Naive thymus-derived CD4-positive, alpha-beta T cell (primary cell): Measurements from ENCODE around the gene HAGH. TPM values are rescaled to one million over a fixed set of nuclear protein-coding genes. Genes with fewer than 3 reads are reported as not detected.

ENCODE experiments used
- ATAC-seq: fragments of 150-1000 bp; cut with Tn5 transposase; 2 replicates; pipeline ENCODE4 v1.10.0; 2021; ENCODE audit warnings: mild to moderate bottlenecking, moderate library complexity
- CTCF ChIA-PET: fragments of 350-600 bp; sonication (Branson Sonifier 250); formaldehyde crosslinking; loops from one replicate; lab custom pipeline; 2021; ENCODE audit warnings: antibody characterized with exemption; lab: Charles Lee
- POLR2A ChIA-PET: fragments of 350-600 bp; sonication (Branson Sonifier 250); formaldehyde crosslinking; loops from one replicate; lab custom pipeline; 2021; ENCODE audit warnings: antibody characterized with exemption, inconsistent platforms; lab: Charles Lee
- DNase-seq, 9 donors: peaks; one replicate each; pipeline versions ENCODE4 v3.0.0 to v3.0.0-alpha.2; 2020 to 2022; ENCODE audit warnings: mixed read lengths in 1 of 9
- H3K27ac ChIP-seq: one replicate; pipeline ENCODE4 v1.7.0; 2013; ENCODE audit warnings: mild to moderate bottlenecking, low read depth, low read length, moderate library complexity
- H3K27me3 ChIP-seq, 2 donors: one replicate each; pipeline ENCODE4 v1.7.0; 2013; ENCODE audit warnings: low read length in 2 of 2, mild to moderate bottlenecking in 2 of 2, moderate library complexity in 2 of 2; ENCODE audit not compliant: control insufficient read depth in 2 of 2, insufficient read depth in 2 of 2
- H3K36me3 ChIP-seq, 3 experiments: 1 replicate in 2 of 3; 2 replicates in 1 of 3; pipeline ENCODE4 v1.7.0; 2013; ENCODE audit warnings: low read length in 3 of 3, mild to moderate bottlenecking in 3 of 3, moderate library complexity in 1 of 3; ENCODE audit not compliant: insufficient read depth in 3 of 3, control insufficient read depth in 2 of 3
- H3K4me1 ChIP-seq, 2 donors: one replicate each; pipeline ENCODE4 v1.7.0; 2013; ENCODE audit warnings: low read length in 2 of 2, mild to moderate bottlenecking in 2 of 2, moderate library complexity in 1 of 2; ENCODE audit not compliant: control insufficient read depth in 2 of 2, insufficient read depth in 2 of 2
- H3K4me3 ChIP-seq: 2 replicates; pipeline ENCODE4 v1.7.0; 2013; ENCODE audit warnings: mild to moderate bottlenecking, low read length
- H3K9me3 ChIP-seq, 3 experiments: 1 replicate in 2 of 3; 2 replicates in 1 of 3; pipeline ENCODE4 v1.7.0; 2013; ENCODE audit warnings: low read length in 3 of 3; ENCODE audit not compliant: control insufficient read depth in 2 of 3
- H3K27ac Mint-ChIP-seq, 9 donors: one replicate each; pipeline ENCODE4 v1.8.0; 2020 to 2022; ENCODE audit warnings: mixed read lengths in 9 of 9, mild to moderate bottlenecking in 8 of 9, moderate library complexity in 5 of 9, inconsistent platforms in 2 of 9
- H3K27me3 Mint-ChIP-seq, 5 donors: one replicate each; pipeline ENCODE4 v1.8.0; 2021 to 2022; ENCODE audit warnings: mixed read lengths in 5 of 5, mild to moderate bottlenecking in 1 of 5
- H3K36me3 Mint-ChIP-seq, 5 donors: one replicate each; pipeline ENCODE4 v1.8.0; 2020 to 2022; ENCODE audit warnings: mixed read lengths in 5 of 5, mild to moderate bottlenecking in 3 of 5, inconsistent platforms in 1 of 5
- H3K4me1 Mint-ChIP-seq, 7 donors: one replicate each; pipeline ENCODE4 v1.8.0; 2020 to 2022; ENCODE audit warnings: mixed read lengths in 7 of 7, mild to moderate bottlenecking in 3 of 7, inconsistent platforms in 1 of 7
- H3K4me3 Mint-ChIP-seq, 10 donors: one replicate each; pipeline ENCODE4 v1.8.0; 2020 to 2022; ENCODE audit warnings: mild to moderate bottlenecking in 10 of 10, mixed read lengths in 10 of 10, moderate library complexity in 6 of 10, inconsistent platforms in 2 of 10
- H3K9me3 Mint-ChIP-seq, 11 donors: one replicate each; pipeline ENCODE4 v1.8.0; 2020 to 2022; ENCODE audit warnings: mixed read lengths in 11 of 11, mild to moderate bottlenecking in 4 of 11, inconsistent platforms in 1 of 11, moderate library complexity in 1 of 11
- intact Hi-C, 2 donors: fragments of 100-400 bp; cut with micrococcal nuclease; formaldehyde crosslinking; loops; one replicate each; pipeline ENCODE4 v1.15.1; 2023
- polyA plus RNA-seq, 2 donors: library from polyadenylated mRNA; unstranded; fragments of 300-500 nt; fragmentation: Illumina TruSeq; gene quantifications; one replicate each; pipeline ENCODE4 v1.2.3, GENCODE V29; 2021
- total RNA-seq, 6 experiments: library from RNA in 5 of 6; stranded (reverse) in 5 of 6; gene quantifications; 1 replicate in 5 of 6; 2 replicates in 1 of 6; pipeline ENCODE4 v1.2.3 and lab custom pipeline; 2021 to 2026

HAGH gene
- total and polyA plus RNA-seq, 7 experiments from 2014 or later = 39.4 to 72.9 (median 48.9) TPM

DNA sequence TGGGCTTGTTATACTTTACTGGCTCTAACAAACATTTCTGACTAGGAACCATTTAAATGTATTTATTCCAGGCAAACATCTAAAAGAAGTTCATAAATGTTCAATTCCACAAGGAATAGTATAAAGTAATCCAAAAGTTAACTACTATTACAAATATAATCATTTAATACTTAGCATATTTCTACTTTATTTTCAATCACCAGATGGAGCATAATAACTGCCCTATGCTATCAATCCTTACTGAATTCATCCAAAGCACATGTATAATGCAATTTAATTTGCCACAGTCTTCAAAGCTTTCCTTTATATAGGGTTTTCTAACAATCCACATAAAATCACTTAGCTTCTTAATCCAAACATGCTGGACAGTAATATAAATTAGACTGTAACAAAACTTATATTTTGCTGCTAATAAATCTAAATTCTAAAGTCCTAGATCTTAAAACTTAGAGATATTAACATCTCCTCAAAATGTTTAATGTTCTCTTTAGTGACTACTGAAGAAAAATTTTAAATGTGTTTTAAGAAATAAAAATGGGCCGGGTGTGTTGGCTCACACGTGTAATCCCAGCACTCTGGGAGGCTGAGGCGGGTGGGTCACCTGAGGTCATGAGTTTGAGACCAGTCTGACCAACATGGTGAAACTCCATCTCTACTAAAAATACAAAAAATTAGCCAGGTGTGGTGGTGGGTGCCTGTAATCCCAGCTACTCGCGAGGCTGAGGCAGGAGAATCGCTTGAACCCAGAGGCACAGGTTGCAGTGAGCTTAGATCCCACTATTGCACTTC is 39.5 kb upstream of the HAGH start:
- H3K4me1 Mint-ChIP-seq = no peaks in the 10 kb centered on the region
- Histone ChIP-seq H3K27me3 (no peaks in the 10 kb centered on the region), H3K4me3 (no peak overlapping the region), H3K27ac (no peak overlapping the region), H3K4me1 (no peaks in the 10 kb centered on the region), H3K36me3 (no peaks in the 10 kb centered on the region), H3K9me3 (no peaks in the 10 kb centered on the region)
- H3K4me3 Mint-ChIP-seq = no peak overlapping the region
- H3K9me3 Mint-ChIP-seq = no peaks in the 10 kb centered on the region
- intact Hi-C loops = no loop called here
- ChIA-PET POLR2A (interaction anchor here (1.0 kb wide), 1 partner anchor 9 kb away, joined by 3 read pairs; no protein-coding TSS in a partner anchor), CTCF (interaction anchor here (1.3 kb wide), 1 partner anchor 62 kb away, joined by 3 read pairs; no protein-coding TSS in a partner anchor)
- ATAC-seq (no peak), DNase-seq (no peak)
- H3K27ac Mint-ChIP-seq = no peak overlapping the region
- no peaks in the 10 kb centered on the region for H3K36me3 Mint-ChIP-seq
- H3K27me3 Mint-ChIP-seq = peaks cover 0 to 25% (median 5%) of the 10 kb centered on the region in 5 donors

DNA sequence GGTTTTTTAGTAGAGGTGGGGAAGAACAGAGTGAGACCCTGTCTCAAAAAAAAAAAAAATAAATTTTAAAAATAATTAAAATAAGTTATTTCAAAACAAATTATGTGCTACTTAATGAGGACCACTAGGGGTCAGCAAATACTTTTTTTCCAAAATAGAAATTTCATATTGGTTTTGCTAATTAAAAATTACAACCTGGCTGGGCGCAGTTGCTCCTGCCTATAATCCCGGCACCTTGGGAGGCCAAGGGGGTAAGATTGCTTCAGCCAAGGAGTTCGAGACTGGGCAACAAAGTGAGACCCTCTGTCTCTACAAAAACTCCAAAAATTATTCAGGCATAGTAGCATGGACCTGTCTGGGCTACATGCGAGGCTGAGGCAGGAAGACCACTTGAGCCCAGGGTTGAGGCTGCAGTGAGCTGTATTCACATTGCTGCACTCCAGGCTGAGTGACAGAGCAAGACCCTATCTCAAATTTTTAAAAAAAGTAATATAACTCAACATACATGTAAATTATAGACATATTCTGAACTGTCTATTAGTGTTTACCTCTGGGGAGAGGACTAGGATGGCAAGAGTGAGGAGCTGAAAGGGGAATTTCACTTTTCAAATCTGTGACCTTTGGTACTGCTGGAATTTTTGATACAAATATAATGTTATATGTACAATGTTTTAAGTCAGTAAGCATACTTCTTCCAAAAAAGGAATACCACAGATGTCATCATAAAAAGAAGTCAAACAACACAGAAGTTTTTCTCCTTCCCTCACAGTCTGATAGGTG is 37.2 kb upstream of the HAGH start:
- Mint-ChIP-seq H3K36me3 (no peaks in the 10 kb centered on the region), H3K9me3 (no peaks in the 10 kb centered on the region), H3K4me3 (no peak overlapping the region), H3K27me3 (peaks cover 0 to 44% (median 9%) of the 10 kb centered on the region in 5 donors), H3K27ac (peak overlapping the region in 1 of 9 donors; percentile 14), H3K4me1 (no peaks in the 10 kb centered on the region)
- Histone ChIP-seq H3K27me3 (no peaks in the 10 kb centered on the region), H3K4me1 (no peaks in the 10 kb centered on the region), H3K4me3 (no peak overlapping the region), H3K9me3 (no peaks in the 10 kb centered on the region), H3K36me3 (no peaks in the 10 kb centered on the region), H3K27ac (no peak overlapping the region)
- no peak for ATAC-seq
- peak in 6 of 9 donors; percentile 21 to 43 (median 35) for DNase-seq
- ChIA-PET POLR2A (interaction anchor here (0.5 kb wide), 1 partner anchor 334 kb away, joined by 3 read pairs; no protein-coding TSS in a partner anchor), CTCF (interaction anchor here (0.7 to 2.9 kb wide), 2 partner anchors 66 to 76 kb away, joined by 3 to 7 read pairs; no protein-coding TSS in a partner anchor)
- intact Hi-C loops = loop anchor here (1.0 to 2.0 kb wide), 2 partner anchors 65 to 289 kb away; no protein-coding TSS in a partner anchor

DNA sequence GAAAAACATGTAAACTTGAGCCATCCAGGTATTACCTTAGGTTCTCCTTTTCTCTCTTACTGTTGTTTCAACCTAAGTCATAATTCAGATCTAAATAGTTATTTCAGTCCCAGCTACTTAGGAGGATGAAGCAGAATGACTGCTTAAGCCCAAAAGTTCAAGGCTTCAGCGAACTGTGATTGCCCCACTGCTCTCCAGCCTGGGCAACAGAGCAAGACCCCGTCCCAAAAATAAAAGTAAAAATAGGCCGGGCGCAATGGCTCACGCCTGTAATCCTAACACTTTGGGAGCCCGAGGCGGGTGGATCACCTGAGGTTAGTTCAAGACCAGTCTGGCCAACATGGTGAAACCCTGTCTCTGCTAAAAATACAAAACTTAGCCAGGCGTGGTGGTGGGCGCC is 35.8 kb upstream of the HAGH start:
- Histone ChIP-seq H3K4me1 (no peaks in the 10 kb centered on the region), H3K27me3 (no peaks in the 10 kb centered on the region), H3K9me3 (no peaks in the 10 kb centered on the region), H3K36me3 (no peaks in the 10 kb centered on the region), H3K27ac (no peak overlapping the region), H3K4me3 (no peak overlapping the region)
- no peak overlapping the region for H3K27ac Mint-ChIP-seq
- H3K9me3 Mint-ChIP-seq = no peaks in the 10 kb centered on the region
- ChIA-PET CTCF (interaction anchor here (0.6 to 2.9 kb wide), 2 partner anchors 27 to 67 kb away, joined by 3 to 7 read pairs; no protein-coding TSS in a partner anchor), POLR2A (no interaction called here)
- peaks cover 0 to 7% (median 3%) of the 10 kb centered on the region in 7 donors for H3K4me1 Mint-ChIP-seq
- H3K36me3 Mint-ChIP-seq = no peaks in the 10 kb centered on the region
- peaks cover 5 to 54% (median 9%) of the 10 kb centered on the region in 5 donors for H3K27me3 Mint-ChIP-seq
- no peak overlapping the region for H3K4me3 Mint-ChIP-seq
- intact Hi-C loops = loop anchor here in 1 of 2 donors (2.0 kb wide), 1 partner anchor 290 kb away; no protein-coding TSS in a partner anchor
- ATAC-seq (no peak), DNase-seq (no peak)

DNA sequence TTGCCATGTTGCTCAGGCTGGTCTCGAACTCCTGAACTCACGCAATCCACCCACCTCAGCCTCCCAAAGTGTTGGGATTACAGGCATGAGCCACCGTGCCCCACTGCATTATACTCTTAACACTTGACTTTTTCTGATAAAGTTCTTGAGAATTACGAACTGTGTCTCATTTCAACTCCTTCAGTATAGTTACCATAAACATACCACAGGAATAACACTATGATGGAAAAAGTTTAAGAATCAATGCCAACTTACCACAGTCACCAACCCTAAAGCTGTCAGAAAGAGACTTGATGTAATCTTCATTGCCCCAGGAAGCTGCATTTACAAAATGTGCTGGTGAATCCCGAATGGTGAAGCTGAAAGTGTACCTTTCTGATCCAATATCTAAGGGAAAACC is 35.1 kb upstream of the HAGH start:
- intact Hi-C loops = loop anchor here in 1 of 2 donors (2.0 kb wide), 1 partner anchor 291 kb away; no protein-coding TSS in a partner anchor
- Histone ChIP-seq H3K4me1 (no peaks in the 10 kb centered on the region), H3K36me3 (no peaks in the 10 kb centered on the region), H3K27me3 (no peaks in the 10 kb centered on the region), H3K4me3 (no peak overlapping the region), H3K27ac (no peak overlapping the region), H3K9me3 (no peaks in the 10 kb centered on the region)
- no peak for ATAC-seq
- Mint-ChIP-seq H3K36me3 (no peaks in the 10 kb centered on the region), H3K9me3 (no peaks in the 10 kb centered on the region), H3K27me3 (peaks cover 5 to 59% (median 9%) of the 10 kb centered on the region in 5 donors), H3K4me3 (no peak overlapping the region), H3K27ac (no peak overlapping the region), H3K4me1 (peaks cover 0 to 14% (median 10%) of the 10 kb centered on the region in 7 donors)
- DNase-seq = no peak
- ChIA-PET POLR2A (no interaction called here), CTCF (interaction anchor here (0.6 to 2.9 kb wide), 2 partner anchors 68 to 422 kb away, joined by 5 to 7 read pairs; no protein-coding TSS in a partner anchor)

DNA sequence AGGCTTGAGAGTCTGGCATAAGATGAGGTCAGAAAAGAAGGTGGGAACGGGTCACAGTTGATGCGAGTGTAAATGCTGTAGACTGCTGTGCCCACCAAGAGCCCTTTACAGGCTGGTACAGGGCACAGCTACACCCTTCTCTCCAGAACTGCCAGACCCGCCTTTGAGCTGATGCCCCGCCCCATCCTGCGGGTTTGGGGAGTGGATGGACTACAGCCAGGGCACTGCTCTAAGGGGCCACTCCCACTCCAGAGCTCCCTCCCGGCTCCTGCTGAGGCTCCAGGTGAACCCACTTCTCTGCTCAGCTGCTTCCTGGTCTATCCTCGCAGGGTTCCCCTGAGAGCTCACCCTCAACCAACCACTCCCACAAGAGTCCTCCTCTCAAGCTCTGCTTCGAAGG is 33.0 kb upstream of the HAGH start:
- no peak for ATAC-seq
- H3K27me3 Mint-ChIP-seq = peaks cover 4 to 46% (median 5%) of the 10 kb centered on the region in 5 donors
- H3K9me3 ChIP-seq = no peaks in the 10 kb centered on the region
- no peak overlapping the region for H3K4me3 Mint-ChIP-seq
- no peaks in the 10 kb centered on the region for H3K27me3 ChIP-seq
- H3K4me3 ChIP-seq = no peak overlapping the region
- no peak for DNase-seq
- peaks cover 7 to 28% (median 23%) of the 10 kb centered on the region in 7 donors for H3K4me1 Mint-ChIP-seq
- no peak overlapping the region for H3K27ac ChIP-seq
- POLR2A ChIA-PET = no interaction called here
- intact Hi-C loops = no loop called here
- no peaks in the 10 kb centered on the region for H3K9me3 Mint-ChIP-seq
- peaks cover 0 to 13% of the 10 kb centered on the region in 2 donors for H3K4me1 ChIP-seq
- H3K36me3 ChIP-seq = no peaks in the 10 kb centered on the region
- H3K27ac Mint-ChIP-seq = peak overlapping the region in 2 of 9 donors; percentile 8 to 33
- CTCF ChIA-PET = interaction anchor here (0.6 kb wide), 1 partner anchor 19 kb away, joined by 4 read pairs; no protein-coding TSS in a partner anchor
- H3K36me3 Mint-ChIP-seq = no peaks in the 10 kb centered on the region

DNA sequence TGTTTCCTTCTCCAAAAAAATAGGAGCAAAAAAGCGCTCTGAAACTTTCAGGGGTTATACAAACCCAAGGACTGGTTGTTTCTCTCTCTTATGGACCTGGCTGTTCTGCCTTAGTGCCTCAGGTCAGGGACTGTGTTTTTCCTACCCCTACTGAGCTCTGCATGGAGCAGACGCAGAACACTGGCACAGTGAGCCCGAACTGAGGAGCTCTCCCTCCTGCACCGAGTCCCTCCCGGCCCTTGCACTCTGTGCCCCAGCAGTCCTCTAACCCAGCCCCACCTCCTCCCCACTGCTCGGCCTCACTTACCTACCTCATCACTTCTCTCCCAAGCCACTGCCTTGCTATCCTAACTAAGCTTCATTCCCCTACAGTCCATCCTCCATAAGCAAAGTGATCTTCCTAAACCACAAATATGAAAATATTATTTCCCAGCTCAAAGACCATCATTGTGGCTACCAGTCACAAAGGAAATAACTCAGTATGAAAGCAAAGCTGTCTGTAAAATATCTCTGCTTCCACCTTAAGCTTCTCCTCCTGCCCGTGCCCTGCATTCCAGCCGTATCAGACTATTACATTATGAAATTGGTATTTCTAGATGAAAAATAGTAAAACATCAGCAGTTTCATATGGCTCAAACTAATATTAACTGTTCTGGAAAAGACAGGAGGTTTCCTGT is 31.7 kb upstream of the HAGH start:
- intact Hi-C loops = no loop called here
- Histone ChIP-seq H3K27me3 (no peaks in the 10 kb centered on the region), H3K4me1 (peaks cover 0 to 18% of the 10 kb centered on the region in 2 donors), H3K9me3 (no peaks in the 10 kb centered on the region), H3K4me3 (no peak overlapping the region), H3K27ac (no peak overlapping the region), H3K36me3 (no peaks in the 10 kb centered on the region)
- H3K27ac Mint-ChIP-seq = peak overlapping the region in 6 of 9 donors; percentile 14 to 93 (median 47)
- no peak overlapping the region for H3K4me3 Mint-ChIP-seq
- ChIA-PET POLR2A (interaction anchor here (0.8 kb wide), 1 partner anchor 31 kb away, joined by 4 read pairs; the partner anchor contains the start of genes FAHD1 and HAGH), CTCF (interaction anchor here (0.5 kb wide), 1 partner anchor 84 kb away, joined by 3 read pairs; no protein-coding TSS in a partner anchor)
- no peaks in the 10 kb centered on the region for H3K9me3 Mint-ChIP-seq
- DNase-seq (no peak), ATAC-seq (no peak)
- H3K27me3 Mint-ChIP-seq = peaks cover 4 to 40% (median 5%) of the 10 kb centered on the region in 5 donors
- H3K4me1 Mint-ChIP-seq = peaks cover 9 to 35% (median 31%) of the 10 kb centered on the region in 7 donors
- no peaks in the 10 kb centered on the region for H3K36me3 Mint-ChIP-seq
